Upper lobe of left lung (tissue), 6 donors: ENCODE data around the gene MOGAT1. TPM values are rescaled to one million over a fixed set of nuclear protein-coding genes. Genes with fewer than 3 reads are reported as not detected.

ENCODE experiments used
- ATAC-seq, 2 donors: fragments of 200-7000 bp; cut with Tn5 transposase; one replicate each; pipeline ENCODE4 v1.9.1; 2022; ENCODE audit warnings: mild to moderate bottlenecking in 2 of 2, moderate library complexity in 2 of 2; ENCODE audit not compliant: low FRiP score in 2 of 2
- DNase-seq, 2 donors: peaks; one replicate each; pipeline ENCODE4 v3.0.0-alpha.2; 2019 to 2020
- H3K27ac ChIP-seq, 4 donors: fragments of 200-600 bp; sonication (generic); one replicate each; pipeline ENCODE4 v1.5.1; 2016 to 2019
- H3K27me3 ChIP-seq, 4 donors: fragments of 200-600 bp; sonication (generic); one replicate each; pipeline ENCODE4 v1.5.1; 2017 to 2019
- H3K36me3 ChIP-seq, 4 donors: fragments of 200-600 bp; sonication (generic); one replicate each; pipeline ENCODE4 v1.5.1; 2016 to 2019
- H3K4me1 ChIP-seq, 4 donors: fragments of 200-600 bp; sonication (generic); one replicate each; pipeline ENCODE4 v1.5.1; 2018 to 2019
- H3K4me3 ChIP-seq, 4 donors: fragments of 200-600 bp; sonication (generic); one replicate each; pipeline ENCODE4 v1.5.1; 2017 to 2019; ENCODE audit warnings: mild to moderate bottlenecking in 2 of 4, moderate library complexity in 1 of 4
- H3K9me3 ChIP-seq, 4 donors: fragments of 200-600 bp; sonication (generic); one replicate each; pipeline ENCODE4 v1.5.1; 2018 to 2019
- EP300 ChIP-seq, 4 donors: sonication (generic); formaldehyde crosslinking; IDR thresholded peaks; one replicate each; pipeline ENCODE4 v1.5.1; 2017; ENCODE audit warnings: antibody characterized with exemption in 4 of 4, control low read depth in 2 of 4
- POLR2A ChIP-seq, 4 donors: fragments of 450-650 bp; IDR thresholded peaks; one replicate each; pipeline ENCODE4 v1.5.1; 2016 to 2017; ENCODE audit warnings: antibody characterized with exemption in 4 of 4, mild to moderate bottlenecking in 2 of 4
- POLR2AphosphoS5 ChIP-seq, 2 donors: sonication (generic); formaldehyde crosslinking; IDR thresholded peaks; one replicate each; pipeline ENCODE4 v1.5.1; 2017; ENCODE audit warnings: antibody characterized with exemption in 2 of 2
- WGBS, 2 donors: methylation state at CpG; one replicate each; pipeline ENCODE4 v1.1.5; 2017 to 2018; 5-methylcytosine and 5-hydroxymethylcytosine counted together
- total RNA-seq, 6 donors: library from RNA; depleted of rRNA in 4 of 6; stranded (reverse); fragments of >200 nt in 4 of 6; gene quantifications; one replicate each; pipeline versions ENCODE4 v1.1.0 to v1.2.1, GENCODE V29; 2016 to 2021
- TF ChIP-seq, protein P1 (sequence below), 6 experiments: fragments of 450-650 bp in 4 of 6; fragments of 200-600 bp in 2 of 6; sonication (generic) in 2 of 6; IDR thresholded peaks; one replicate each; pipeline ENCODE4 v1.5.1; 2016 to 2019; ENCODE audit warnings: antibody characterized with exemption in 6 of 6
- donor health status: DM: no; HTN: no; CAD: no; lungs with moderate emphysema.
- donor health status: DM: no; HTN: yes; CAD: no; lungs with severe emphysema.

The MOGAT1 gene
- total RNA-seq, 6 donors from 2014 or later, result 0.46 to 4.4 (median 1.1) TPM

- H3K27me3 ChIP-seq, result no peaks in the 10 kb centered on the region
- no peaks in the 10 kb centered on the region for H3K9me3 ChIP-seq
- no peak overlapping the region for H3K27ac ChIP-seq
- no peak overlapping the region for H3K4me3 ChIP-seq
- H3K36me3 ChIP-seq, result no peaks in the 10 kb centered on the region
- TF ChIP-seq POLR2A (IDR thresholded peaks at IDR 0.05) (no peak), EP300 (IDR thresholded peaks at IDR 0.05) (peak in 1 of 4 donors; percentile 14), POLR2AphosphoS5 (IDR thresholded peaks at IDR 0.05) (no peak)
- TF ChIP-seq, protein P1, sequence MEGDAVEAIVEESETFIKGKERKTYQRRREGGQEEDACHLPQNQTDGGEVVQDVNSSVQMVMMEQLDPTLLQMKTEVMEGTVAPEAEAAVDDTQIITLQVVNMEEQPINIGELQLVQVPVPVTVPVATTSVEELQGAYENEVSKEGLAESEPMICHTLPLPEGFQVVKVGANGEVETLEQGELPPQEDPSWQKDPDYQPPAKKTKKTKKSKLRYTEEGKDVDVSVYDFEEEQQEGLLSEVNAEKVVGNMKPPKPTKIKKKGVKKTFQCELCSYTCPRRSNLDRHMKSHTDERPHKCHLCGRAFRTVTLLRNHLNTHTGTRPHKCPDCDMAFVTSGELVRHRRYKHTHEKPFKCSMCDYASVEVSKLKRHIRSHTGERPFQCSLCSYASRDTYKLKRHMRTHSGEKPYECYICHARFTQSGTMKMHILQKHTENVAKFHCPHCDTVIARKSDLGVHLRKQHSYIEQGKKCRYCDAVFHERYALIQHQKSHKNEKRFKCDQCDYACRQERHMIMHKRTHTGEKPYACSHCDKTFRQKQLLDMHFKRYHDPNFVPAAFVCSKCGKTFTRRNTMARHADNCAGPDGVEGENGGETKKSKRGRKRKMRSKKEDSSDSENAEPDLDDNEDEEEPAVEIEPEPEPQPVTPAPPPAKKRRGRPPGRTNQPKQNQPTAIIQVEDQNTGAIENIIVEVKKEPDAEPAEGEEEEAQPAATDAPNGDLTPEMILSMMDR (IDR thresholded peaks at IDR 0.05), result no peak
- peaks cover 6 to 17% (median 12%) of the 10 kb centered on the region in 4 donors for H3K4me1 ChIP-seq
- DNase-seq, result no peak
- WGBS, 2 donors, result 85 to 89% methylated on average over 5 of the region's 5 CpGs
- no peak for ATAC-seq
Measured at GRCh38 chr2:222673883-222674282, 2.4 kb downstream of the MOGAT1 start.

GRCh38 chr2:222677981-222678380, 6.5 kb downstream of the MOGAT1 start:
- TF ChIP-seq POLR2A (IDR thresholded peaks at IDR 0.05), result no peak
- no peak for TF ChIP-seq EP300 (IDR thresholded peaks at IDR 0.05)
- no peak for TF ChIP-seq POLR2AphosphoS5 (IDR thresholded peaks at IDR 0.05)
- 76 to 89% methylated on average over 3 of the region's 3 CpGs for WGBS, 2 donors
- no peaks in the 10 kb centered on the region for H3K36me3 ChIP-seq
- no peak overlapping the region for H3K27ac ChIP-seq
- H3K9me3 ChIP-seq, result no peaks in the 10 kb centered on the region
- ATAC-seq, result no peak
- no peak for DNase-seq
- H3K27me3 ChIP-seq, result no peaks in the 10 kb centered on the region
- no peak overlapping the region for H3K4me3 ChIP-seq
- no peaks in the 10 kb centered on the region for H3K4me1 ChIP-seq

GRCh38 chr2:222683805-222684204, 12.3 kb downstream of the MOGAT1 start:
- TF ChIP-seq EP300 (IDR thresholded peaks at IDR 0.05), result no peak
- TF ChIP-seq, protein P1 (IDR thresholded peaks at IDR 0.05), result no peak
- TF ChIP-seq POLR2AphosphoS5 (IDR thresholded peaks at IDR 0.05), result no peak
- no peak for TF ChIP-seq POLR2A (IDR thresholded peaks at IDR 0.05)
- Histone ChIP-seq H3K27ac (no peak overlapping the region), H3K4me3 (no peak overlapping the region), H3K36me3 (no peaks in the 10 kb centered on the region), H3K4me1 (no peaks in the 10 kb centered on the region), H3K9me3 (no peaks in the 10 kb centered on the region), H3K27me3 (no peaks in the 10 kb centered on the region)
- DNase-seq (no peak), ATAC-seq (no peak)
- WGBS, 2 donors, result 85 to 94% methylated on average over 3 of the region's 3 CpGs

GRCh38 chr2:222686086-222686750, 14.8 kb downstream of the MOGAT1 start:
- WGBS, 2 donors, result 65 to 72% methylated on average over 5 of the region's 5 CpGs
- ATAC-seq, result no peak
- DNase-seq, result no peak

GRCh38 chr2:222688917-222689316, 17.5 kb downstream of the MOGAT1 start:
- WGBS, 2 donors, result 69 to 74% methylated on average over 2 of the region's 2 CpGs
- H3K4me3 ChIP-seq, result no peak overlapping the region
- H3K27ac ChIP-seq, result no peak overlapping the region
- DNase-seq (no peak), ATAC-seq (no peak)
- no peaks in the 10 kb centered on the region for H3K36me3 ChIP-seq
- H3K27me3 ChIP-seq, result no peaks in the 10 kb centered on the region
- H3K4me1 ChIP-seq, result peaks cover 0 to 6% (median 2%) of the 10 kb centered on the region in 4 donors
- no peaks in the 10 kb centered on the region for H3K9me3 ChIP-seq
- TF ChIP-seq EP300 (IDR thresholded peaks at IDR 0.05), result no peak
- TF ChIP-seq POLR2A (IDR thresholded peaks at IDR 0.05), result no peak
- TF ChIP-seq POLR2AphosphoS5 (IDR thresholded peaks at IDR 0.05), result no peak
- TF ChIP-seq, protein P1 (IDR thresholded peaks at IDR 0.05), result no peak

More at GRCh38 chr2:222686086-222686750, 14.8 kb downstream of the MOGAT1 start:
- H3K4me3 ChIP-seq, result no peak overlapping the region
- H3K36me3 ChIP-seq, result no peaks in the 10 kb centered on the region
- TF ChIP-seq POLR2AphosphoS5 (IDR thresholded peaks at IDR 0.05) (no peak), EP300 (IDR thresholded peaks at IDR 0.05) (no peak), POLR2A (IDR thresholded peaks at IDR 0.05) (no peak)
- TF ChIP-seq, protein P1 (IDR thresholded peaks at IDR 0.05), result no peak
- H3K4me1 ChIP-seq, result peaks cover 0 to 6% (median 2%) of the 10 kb centered on the region in 4 donors
- H3K27ac ChIP-seq, result no peak overlapping the region
- H3K27me3 ChIP-seq, result no peaks in the 10 kb centered on the region
- H3K9me3 ChIP-seq, result no peaks in the 10 kb centered on the region
